H1 (cell line): ENCODE data around the gene SLC25A39. TPM values are rescaled to one million over a fixed set of nuclear protein-coding genes. Genes with fewer than 3 reads are reported as not detected.

Experiments
- SIN3A ChIP-seq, 2 experiments: IDR thresholded peaks in 1 of 2; conservative IDR thresholded peaks in 1 of 2; 2 replicates each; pipeline ENCODE4 v1.6.1; 2011 to 2012; ENCODE audit warnings: low read length in 2 of 2, improper control_type of control experiment in 1 of 2, low read depth in 1 of 2, mild to moderate bottlenecking in 1 of 2
- polyA plus RNA-seq, 7 experiments: library from polyadenylated mRNA; depleted of rRNA in 3 of 7; stranded (reverse) in 5 of 7; unstranded in 2 of 7; fragments of >200 nt in 5 of 7; fragments of 200-250 nt in 2 of 7; gene quantifications; 1 replicate in 5 of 7; 2 replicates in 1 of 7; 4 replicates in 1 of 7; pipeline versions ENCODE4 v1.2.1 to v1.2.3, GENCODE V29; 2011 to 2013; ENCODE audit warnings: missing spikeins in 2 of 7, mixed read lengths in 2 of 7
- total RNA-seq: library from RNA; stranded (reverse); fragmentation: NEBNext Ultra II Directional; extraction: Animal tissue kit (Norgen Biotek cat#: 25700); gene quantifications from 2 replicates; pipeline ENCODE4 v1.2.1, GENCODE V29; 2021

SLC25A39 gene
- total and polyA plus RNA-seq, 2 of the 8 experiments (the other 6 are each of a cell fraction or from before 2014, with no cell fraction given) = 200 to 291 TPM

- TF ChIP-seq SIN3A (conservative IDR thresholded peaks at IDR 0.05 in 1 of 2, IDR thresholded peaks at IDR 0.05 in 1 of 2; ENCODE audit: low read depth in 1 of 2, low read length in 2 of 2) = peak in 1 of 2 experiments; percentile 72; a peak in 2 of 4 replicates
- TF ChIP-seq, all 59 proteins: peak for 5
Observed at GRCh38 chr17:44345454-44346026, 20.9 kb upstream of the SLC25A39 start (continued).
